HCT116 (cell line): ENCODE data around the gene PTCH2. TPM values are rescaled to one million over a fixed set of nuclear protein-coding genes. Genes with fewer than 3 reads are reported as not detected.
"Not testable (repeated sequence)": the region's sequence is repeated elsewhere in the genome, so short reads cannot be mapped to it uniquely, and the experiment has no call there.

Experiments
- ATAC-seq: fragments of 200-7000 bp; cut with Tn5 transposase; 2 replicates; pipeline ENCODE4 v1.9.1; 2020; ENCODE audit warnings: mild to moderate bottlenecking, moderate library complexity
- BruUV-seq: library from RNA; stranded (reverse); fragments of 400-500 nt; replicated peaks from 2 replicates; lab custom pipeline; 2021; lab: Mats Ljungman, UMichigan
- CTCF ChIA-PET: fragments of 300-600 bp; sonication (Branson Sonifier 250); formaldehyde crosslinking; loops from one replicate; lab custom pipeline; 2021; ENCODE audit warnings: antibody characterized with exemption; lab: Charles Lee
- POLR2A ChIA-PET: fragments of 300-600, 350-600 bp; sonication (Branson Sonifier 250); formaldehyde crosslinking; loops from one replicate; lab custom pipeline; 2021; ENCODE audit warnings: antibody characterized with exemption; lab: Charles Lee
- RAD21 ChIA-PET, 2 experiments: fragments of 300-600 bp; sonication (Branson Sonifier 250); formaldehyde crosslinking; loops; one replicate each; lab custom pipeline; 2023; ENCODE audit warnings: low total read pairs in 2 of 2; ENCODE audit not compliant: uncharacterized antibody in 2 of 2, unreplicated experiment in 2 of 2, low non-redundant PET in 1 of 2; lab: Charles Lee
- DNase-seq: peaks from one replicate; pipeline ENCODE4 v3.0.0-alpha.2; 2010; ENCODE audit warnings: low read depth, low spot score
- H2AFZ ChIP-seq: fragments of 200-600 bp; shearing (Covaris generic), sonication (generic); 2 replicates; pipeline ENCODE4 v1.6.1; 2017; ENCODE audit warnings: low read depth, mixed run types, mixed read lengths, antibody characterized with exemption, low read length; ENCODE audit not compliant: poor library complexity, severe bottlenecking
- H3K27ac ChIP-seq: 2 replicates; pipeline ENCODE4 v1.5.1; 2012; ENCODE audit warnings: low read depth, low read length
- H3K27me3 ChIP-seq: fragments of 200-600 bp; sonication (generic); 2 replicates; pipeline ENCODE4 v1.6.1; 2016; ENCODE audit warnings: mixed run types, low read length, mixed read lengths; ENCODE audit not compliant: insufficient read depth
- H3K36me3 ChIP-seq, 2 experiments: fragments of 200-500 bp in 1 of 2; fragments of 200-600 bp in 1 of 2; sonication (Bioruptor generic) in 1 of 2; sonication (generic) in 1 of 2; 2 replicates each; pipeline versions ENCODE4 v1.5.1 to v1.6.1; 2014 to 2016; ENCODE audit warnings: low read length in 2 of 2, inconsistent platforms in 1 of 2, mixed read lengths in 1 of 2, mixed run types in 1 of 2; ENCODE audit not compliant: insufficient read depth in 2 of 2, control insufficient read depth in 1 of 2
- H3K4me1 ChIP-seq, 2 experiments: fragments of 200-600 bp in 1 of 2; sonication (generic) in 1 of 2; 2 replicates each; pipeline versions ENCODE4 v1.5.1 to v1.6.1; 2012 to 2017; ENCODE audit warnings: low read length in 2 of 2, inconsistent platforms in 1 of 2, mild to moderate bottlenecking in 1 of 2, mixed read lengths in 1 of 2, mixed run types in 1 of 2, moderate library complexity in 1 of 2; ENCODE audit not compliant: insufficient read depth in 2 of 2, control insufficient read depth in 1 of 2
- H3K4me2 ChIP-seq: fragments of 200-600 bp; sonication (generic); 2 replicates; pipeline ENCODE4 v1.6.1; 2017; ENCODE audit warnings: mixed run types, low read length, mixed read lengths
- H3K4me3 ChIP-seq, 2 experiments: fragments of 200-600 bp in 1 of 2; sonication (generic) in 1 of 2; replicated peaks in 1 of 2; 2 replicates each; pipeline ENCODE4 v1.5.1; 2011 to 2016; ENCODE audit warnings: low read length in 2 of 2, control low read depth in 1 of 2, low read depth in 1 of 2, mild to moderate bottlenecking in 1 of 2, mixed read lengths in 1 of 2, mixed run types in 1 of 2
- H3K79me2 ChIP-seq: fragments of 200-600 bp; sonication (generic); 2 replicates; pipeline ENCODE4 v1.6.1; 2017; ENCODE audit warnings: mild to moderate bottlenecking, mixed run types, low read length, moderate library complexity, mixed read lengths; ENCODE audit not compliant: insufficient read depth
- H3K9ac ChIP-seq: fragments of 200-600 bp; sonication (generic); 2 replicates; pipeline ENCODE4 v1.6.1; 2016; ENCODE audit warnings: low read length, mixed read lengths
- H3K9me2 ChIP-seq: fragments of 200-600 bp; sonication (generic), shearing (Covaris generic); 2 replicates; pipeline ENCODE4 v1.6.1; 2017; ENCODE audit warnings: mixed run types, mild to moderate bottlenecking, moderate library complexity; ENCODE audit not compliant: insufficient read depth
- H3K9me3 ChIP-seq, 2 experiments: fragments of 200-500 bp in 1 of 2; fragments of 200-600 bp in 1 of 2; sonication (Bioruptor generic) in 1 of 2; sonication (generic) in 1 of 2; 2 replicates each; pipeline ENCODE4 v1.6.1; 2014 to 2017; ENCODE audit warnings: low read length in 2 of 2, mixed read lengths in 2 of 2, inconsistent platforms in 1 of 2, low read depth in 1 of 2, mild to moderate bottlenecking in 1 of 2, mixed run types in 1 of 2, moderate library complexity in 1 of 2; ENCODE audit not compliant: control insufficient read depth in 1 of 2, insufficient read depth in 1 of 2
- H4K20me1 ChIP-seq: fragments of 200-600 bp; sonication (generic), shearing (Covaris generic); 2 replicates; pipeline ENCODE4 v1.6.1; 2017; ENCODE audit warnings: mixed run types, mild to moderate bottlenecking, moderate library complexity; ENCODE audit not compliant: insufficient read depth
- CTCF ChIP-seq, 3 experiments: fragments of 200-600 bp in 1 of 3; sonication (generic) in 1 of 3; IDR thresholded peaks in 2 of 3; conservative IDR thresholded peaks in 1 of 3; 2 replicates each; pipeline ENCODE4 v1.5.1; 2012 to 2017; ENCODE audit warnings: low read depth in 2 of 3, low read length in 2 of 3, antibody characterized with exemption in 1 of 3, borderline replicate concordance in 1 of 3, control low read depth in 1 of 3, mild to moderate bottlenecking in 1 of 3, mixed read lengths in 1 of 3, mixed run types in 1 of 3, moderate library complexity in 1 of 3; ENCODE audit not compliant: insufficient read depth in 1 of 3
- FOSL1 ChIP-seq: IDR thresholded peaks from 2 replicates; pipeline ENCODE4 v1.6.1; 2012; ENCODE audit warnings: low read depth
- MAX ChIP-seq: IDR thresholded peaks from 2 replicates; pipeline ENCODE4 v1.6.1; 2012
- RAD21 ChIP-seq: IDR thresholded peaks from 2 replicates; pipeline ENCODE4 v1.6.1; 2012; ENCODE audit warnings: low read depth, mild to moderate bottlenecking
- REST ChIP-seq: IDR thresholded peaks from 2 replicates; pipeline ENCODE4 v1.6.1; 2012; ENCODE audit warnings: low read depth
- YY1 ChIP-seq: IDR thresholded peaks from 2 replicates; pipeline ENCODE4 v1.6.1; 2011; ENCODE audit warnings: low read length, low read depth, moderate library complexity, mild to moderate bottlenecking; ENCODE audit not compliant: insufficient replicate concordance; ENCODE audit errors: extremely low read depth
- intact Hi-C: fragments of 100-400 bp; cut with micrococcal nuclease; formaldehyde crosslinking; loops from 2 replicates; pipeline ENCODE4 v1.10.0; 2022
- total RNA-seq: library from RNA; stranded (reverse); gene quantifications from one replicate; pipeline ENCODE4 v1.2.1, GENCODE V29; 2021; ENCODE audit not compliant: unreplicated experiment

The PTCH2 gene
- total RNA-seq, 1 experiment from 2014 or later = 1.3 TPM

- H3K4me3 ChIP-seq, H3K27me3 ChIP-seq, H3K4me1 ChIP-seq, POLR2A ChIA-PET, DNase-seq, H3K79me2 ChIP-seq, CTCF ChIA-PET, ATAC-seq, H4K20me1 ChIP-seq, H3K27ac ChIP-seq, H3K9me2 ChIP-seq, H2AFZ ChIP-seq, RAD21 ChIA-PET, H3K36me3 ChIP-seq, BruUV-seq, H3K4me2 ChIP-seq, H3K9me3 ChIP-seq, H3K9ac ChIP-seq: not testable (repeated sequence)
- intact Hi-C loops = loop anchor here (5.0 kb wide), 1 partner anchor 174 kb away; the partner anchor contains the start of genes HECTD3 and UROD
Measured at GRCh38 chr1:44838294-44838693, 4.8 kb downstream of the PTCH2 start.

GRCh38 chr1:44835738-44836675, 7.0 kb downstream of the PTCH2 start:
- ATAC-seq (peak; percentile 94), DNase-seq (peak; percentile 77)
- ChIA-PET RAD21 (interaction anchor here in 1 of 2 experiments (1.0 kb wide), 1 partner anchor 175 kb away, joined by 8 read pairs; the partner anchor contains the start of genes HECTD3 and UROD), POLR2A (interaction anchor here (0.8 to 1.5 kb wide), 3 partner anchors 17 to 176 kb away, joined by 3 to 5 read pairs (median 4); partner anchors contain the start of gene UROD), CTCF (interaction anchor here (0.6 to 1.4 kb wide), 6 partner anchors 14 to 467 kb away, joined by 3 to 7 read pairs (median 4); partner anchors contain the start of gene HECTD3)
- Histone ChIP-seq H3K9ac (no peak overlapping the region), H3K4me1 (peaks cover 0 to 10% of the 10 kb centered on the region in 2 experiments; a peak in 1 of 4 replicates), H3K9me3 (no peaks in the 10 kb centered on the region), H3K36me3 (no peaks in the 10 kb centered on the region), H3K79me2 (no peaks in the 10 kb centered on the region), H3K27ac (no peak overlapping the region), H3K4me2 (peak overlapping the region; percentile 22; the same call in 1 of the 2 replicates), H3K27me3 (no peaks in the 10 kb centered on the region), H3K9me2 (no peaks in the 10 kb centered on the region), H3K4me3 (no peak overlapping the region), H4K20me1 (no peaks in the 10 kb centered on the region), H2AFZ (no peak overlapping the region)
- intact Hi-C loops = loop anchor here (2.0 to 5.0 kb wide), 2 partner anchors 176 to 465 kb away; partner anchors contain the start of genes HECTD3 and UROD
- no TSS peak for BruUV-seq
- TF ChIP-seq REST (no peak), MAX (no peak), RAD21 (peak; percentile 88), FOSL1 (no peak), YY1 (peak; percentile 19), CTCF (IDR thresholded peaks at IDR 0.05 in 2 of 3, conservative IDR thresholded peaks at IDR 0.05 in 1 of 3; ENCODE audit: borderline replicate concordance in 1 of 3, insufficient read depth in 1 of 3, low read depth in 2 of 3, low read length in 2 of 3) (peak; percentile 63 to 90 (median 90))
